ENCODE data around the gene HDAC7. TPM values are rescaled to one million over a fixed set of nuclear protein-coding genes. Genes with fewer than 3 reads are reported as not detected.

HDAC7 gene
- 44.1 and 47.4 TPM in 2 replicates for total RNA-seq

GRCh38 chr12:47819896-47820630, at the start of gene HDAC7:
Gene HDAC7 (minus strand): TSS chr12:47819903. CDS start chr12:47819785, 118 bp downstream.

DNA sequence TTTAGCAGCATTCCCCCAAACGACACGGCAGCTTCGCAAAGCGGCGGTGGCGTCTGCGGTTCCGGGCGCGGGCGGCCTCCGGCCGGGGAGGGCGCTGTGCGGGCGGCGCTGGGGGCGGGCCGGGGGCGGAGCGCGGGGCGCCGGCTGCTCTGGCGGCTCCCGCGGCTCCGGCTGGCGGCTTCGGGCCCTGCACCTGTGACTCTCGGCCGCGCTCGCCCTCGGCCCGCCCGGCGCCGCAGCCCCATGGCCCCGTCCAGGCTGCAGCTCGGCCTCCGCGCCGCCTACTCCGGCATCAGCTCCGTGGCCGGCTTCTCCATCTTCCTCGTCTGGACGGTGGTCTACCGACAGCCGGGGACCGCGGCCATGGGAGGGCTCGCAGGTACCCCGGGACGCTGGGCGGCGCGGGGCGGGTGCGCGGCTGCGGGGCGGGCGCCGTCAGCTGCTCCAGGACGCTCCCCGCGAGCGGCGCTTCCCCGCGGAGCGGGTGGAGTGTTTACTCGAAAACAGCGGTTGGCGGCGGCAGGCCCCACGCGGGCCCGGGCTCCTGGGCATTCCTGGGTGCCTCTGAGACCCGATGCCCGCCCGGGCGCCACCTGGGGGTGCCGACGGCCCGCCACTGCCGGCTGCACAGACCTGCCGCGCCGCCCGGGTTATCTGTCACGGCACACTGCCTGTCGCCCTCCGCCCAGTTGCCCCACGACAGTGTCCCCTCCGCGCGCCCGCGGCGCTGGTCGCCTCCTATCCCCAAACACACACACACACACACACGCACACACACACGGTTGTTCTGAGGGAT, 46.4 kb downstream of the HDAC7 start, which contains the start of gene SLC48A1:
Gene SLC48A1, plus strand, starts transcription at position 177 of the 796 bp plus-strand sequence. Its CDS starts 67 bp downstream, at position 244.

GRCh38 chr12:47758834-47759690, 60.6 kb downstream of the HDAC7 start, which contains the start of gene RAPGEF3:
Gene RAPGEF3 (minus strand): TSS chr12:47758880. CDS start chr12:47758556, 324 bp downstream.

Other genes starting within 250 kb of the HDAC7 start
- gene RPAP3, start 113.9 kb downstream of the HDAC7 start, total RNA-seq = 14.5 and 16.7 TPM in 2 replicates
- gene ENDOU, start 94.4 kb downstream of the HDAC7 start, total RNA-seq = not detected in 2 replicates
- 0.72 and 1.6 TPM in 2 replicates for gene RAPGEF3, start 61.0 kb downstream of the HDAC7 start, total RNA-seq
- 11.5 and 18.1 TPM in 2 replicates for gene SLC48A1, start 46.7 kb downstream of the HDAC7 start, total RNA-seq
- gene VDR, start 85.1 kb upstream of the HDAC7 start, total RNA-seq = 3.7 and 12.4 TPM in 2 replicates
- gene TMEM106C, start 143.7 kb upstream of the HDAC7 start, total RNA-seq = 33.5 and 55.7 TPM in 2 replicates
- 0.56 and 1.0 TPM in 2 replicates for gene COL2A1, start 184.6 kb upstream of the HDAC7 start, total RNA-seq

Data from epithelial cell of alveolus of lung (primary cell).